Right lobe of liver (tissue), 4 donors: ENCODE measurements around the gene IPCEF1.

Experiments
- CTCF ChIP-seq, 4 donors: fragments of 200-600 bp in 3 of 4; fragments of 450-650 bp in 1 of 4; IDR thresholded peaks; one replicate each; pipeline versions ENCODE4 v1.5.1 to v1.8.0; 2016 to 2022; ENCODE audit warnings: antibody characterized with exemption in 4 of 4, mild to moderate bottlenecking in 2 of 4
- POLR2A ChIP-seq: fragments of 450-650 bp; IDR thresholded peaks from one replicate; pipeline ENCODE4 v1.6.1; 2017; ENCODE audit warnings: antibody characterized with exemption, mild to moderate bottlenecking
- donor health status: DM: no; HTN: no; CAD: no.
- donor health status: DM: no; HTN: no; CAD: no.
- donor health status: DM: no; HTN: yes; CAD: no.

GRCh38 chr6:154378518-154378917 is 21.9 kb upstream of the IPCEF1 start:
- TF ChIP-seq CTCF (IDR thresholded peaks at IDR 0.05) = no peak
- no peak for TF ChIP-seq POLR2A
